ENCODE results near the gene GPR32. TPM values are rescaled to one million over a fixed set of nuclear protein-coding genes. Genes with fewer than 3 reads are reported as not detected.

GPR32 gene
- total and polyA plus RNA-seq, 10 of the 15 experiments (the other 5 are each of a cell fraction or from before 2014, with no cell fraction given) = not detected

DNA sequence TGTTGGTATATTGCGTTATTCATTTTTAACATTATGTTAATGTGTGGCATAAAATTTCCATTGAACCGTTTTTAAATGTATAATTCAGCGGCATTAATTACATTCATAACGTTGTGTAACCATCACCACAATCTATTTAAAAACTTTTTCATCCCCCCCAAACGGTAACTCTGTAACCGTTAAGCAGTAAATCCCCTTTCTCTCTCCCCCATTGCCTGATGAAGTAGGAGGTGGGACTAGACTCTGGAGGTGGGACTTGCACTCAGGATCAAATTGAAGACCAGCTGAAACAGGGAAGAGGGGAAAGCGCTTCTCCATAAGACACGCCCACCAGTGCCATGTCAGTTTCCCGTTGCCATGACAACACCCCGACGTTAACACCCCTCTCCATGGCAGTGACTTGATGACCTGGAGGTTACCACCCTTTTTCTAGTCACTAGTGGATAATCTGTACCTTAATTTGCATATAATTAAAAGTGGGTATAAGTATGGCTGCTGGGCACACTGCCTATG, 30.3 kb upstream of the GPR32 start:
- no peak for ATAC-seq
- Histone ChIP-seq H3K9me3 (replicated peaks; ENCODE audit: control insufficient read depth, insufficient read depth, low read length) (no peaks in the 10 kb centered on the region), H3K4me3 (no peak overlapping the region), H3K79me2 (ENCODE audit: control insufficient read depth, insufficient read depth, low read length) (no peaks in the 10 kb centered on the region), H3K27ac (ENCODE audit: control insufficient read depth, insufficient read depth) (no peak overlapping the region), H3K36me3 (ENCODE audit: control insufficient read depth in 2 of 2, insufficient read depth in 2 of 2, low read length in 1 of 2) (no peaks in the 10 kb centered on the region), H3K4me1 (ENCODE audit: control insufficient read depth, insufficient read depth, low read length) (no peaks in the 10 kb centered on the region), H2AFZ (ENCODE audit: control insufficient read depth, low read depth, low read length) (no peak overlapping the region), H3K27me3 (replicated peaks in 1 of 2; ENCODE audit: control insufficient read depth in 2 of 2, insufficient read depth in 2 of 2, low read length in 1 of 2) (no peaks in the 10 kb centered on the region; a peak in 1 of 4 replicates), H3K4me2 (ENCODE audit: control insufficient read depth, insufficient read depth) (no peak overlapping the region), H3K9ac (ENCODE audit: control insufficient read depth, insufficient read depth, low read length) (no peak overlapping the region), H4K20me1 (ENCODE audit: control insufficient read depth, insufficient read depth) (no peaks in the 10 kb centered on the region)
- ChIA-PET CTCF (no interaction called here), POLR2A (no interaction called here), SMC1A (ENCODE audit: uncharacterized antibody, unreplicated experiment) (no interaction called here), RAD21 (ENCODE audit: unreplicated experiment) (no interaction called here)
- in situ Hi-C loops (cut with MboI) (no loop called here), intact Hi-C loops (cut with micrococcal nuclease; ENCODE audit: unreplicated experiment) (no loop called here)
- no peak for TF ChIP-seq BRCA1 (IDR thresholded peaks at IDR 0.05; ENCODE audit: low read depth, low read length)
- TF ChIP-seq SREBF2 (IDR thresholded peaks at IDR 0.05; ENCODE audit: low read length) = no peak
- no peak for TF ChIP-seq CREM (IDR thresholded peaks at IDR 0.05; ENCODE audit: low read depth)
- no peak for TF ChIP-seq CBX5 (IDR thresholded peaks at IDR 0.05; ENCODE audit: low read depth)
- TF ChIP-seq RFX5 (IDR thresholded peaks at IDR 0.05; ENCODE audit: low read depth, low read length) = no peak
- TF ChIP-seq POLR2AphosphoS2 (IDR thresholded peaks at IDR 0.05; ENCODE audit: low read depth, low read length) = no peak
- TF ChIP-seq SREBF1 (IDR thresholded peaks at IDR 0.05; ENCODE audit: low read length) = no peak
- FAIRE-seq = no peak
- BruUV-seq (replicated peaks) = no TSS peak
- WGBS (ENCODE audit: insufficient coverage, insufficient replicate concordance, low lambda C conversion rate, missing lambda C conversion rate) = 28% methylated on average over 11 of the region's 11 CpGs
- no peak for DNase-seq (ENCODE audit: low read depth, low spot score)

DNA sequence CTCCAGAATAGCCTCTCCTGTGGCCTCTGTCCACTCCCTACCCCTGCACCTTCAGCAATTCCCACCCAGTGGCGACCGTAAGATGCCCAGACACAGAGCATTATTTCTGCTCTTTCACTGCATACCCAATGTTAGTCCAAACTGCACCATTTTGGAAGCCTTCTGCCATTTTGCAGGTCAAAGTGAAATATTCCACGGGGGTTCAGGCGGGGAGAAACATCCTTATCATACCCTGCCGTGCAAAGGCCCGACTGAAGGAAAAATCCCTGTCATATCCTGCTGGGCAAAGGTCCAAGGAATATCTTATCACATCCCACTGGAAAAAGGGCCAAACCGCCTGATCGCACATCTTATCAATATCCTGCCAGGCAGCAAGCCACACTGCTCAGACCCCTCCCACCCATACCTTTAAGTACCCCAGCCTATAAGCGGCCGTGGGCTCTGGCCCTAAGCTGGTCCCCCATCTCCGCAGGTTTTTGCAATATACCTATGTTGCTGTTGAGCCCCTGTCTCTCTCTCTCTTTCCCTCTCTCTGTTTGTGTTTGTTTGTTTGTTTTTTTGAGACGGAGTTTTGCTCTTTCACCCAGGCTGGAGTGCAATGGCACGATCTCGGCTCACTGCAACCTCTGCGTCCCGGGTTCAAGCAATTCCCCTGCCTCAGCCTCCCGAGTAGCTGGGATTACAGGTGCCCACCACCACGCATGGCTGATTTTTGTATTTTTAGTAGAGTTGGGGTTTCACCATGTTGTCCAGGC, 28.9 kb upstream of the GPR32 start:
- SMC1A ChIA-PET (ENCODE audit: uncharacterized antibody, unreplicated experiment) = no interaction called here
- BruUV-seq (replicated peaks) = no TSS peak
- POLR2A ChIA-PET = no interaction called here
- Histone ChIP-seq H3K36me3 (ENCODE audit: control insufficient read depth in 2 of 2, insufficient read depth in 2 of 2, low read length in 1 of 2) (no peaks in the 10 kb centered on the region), H3K4me1 (ENCODE audit: control insufficient read depth, insufficient read depth, low read length) (no peaks in the 10 kb centered on the region), H3K27me3 (replicated peaks in 1 of 2; ENCODE audit: control insufficient read depth in 2 of 2, insufficient read depth in 2 of 2, low read length in 1 of 2) (no peaks in the 10 kb centered on the region), H3K27ac (ENCODE audit: control insufficient read depth, insufficient read depth) (no peak overlapping the region), H3K9me3 (replicated peaks; ENCODE audit: control insufficient read depth, insufficient read depth, low read length) (no peaks in the 10 kb centered on the region), H3K4me2 (ENCODE audit: control insufficient read depth, insufficient read depth) (no peak overlapping the region), H3K9ac (ENCODE audit: control insufficient read depth, insufficient read depth, low read length) (no peak overlapping the region), H4K20me1 (ENCODE audit: control insufficient read depth, insufficient read depth) (no peaks in the 10 kb centered on the region), H3K79me2 (ENCODE audit: control insufficient read depth, insufficient read depth, low read length) (no peaks in the 10 kb centered on the region), H2AFZ (ENCODE audit: control insufficient read depth, low read depth, low read length) (no peak overlapping the region), H3K4me3 (no peak overlapping the region)
- FAIRE-seq (no peak), ATAC-seq (no peak), DNase-seq (ENCODE audit: low read depth, low spot score) (no peak)
- CTCF ChIA-PET = interaction anchor here (0.8 kb wide), 1 partner anchor 181 kb away, joined by 3 read pairs; no protein-coding TSS in a partner anchor
- in situ Hi-C loops (cut with MboI) (no loop called here), intact Hi-C loops (cut with micrococcal nuclease; ENCODE audit: unreplicated experiment) (no loop called here)
- 45% methylated on average over 18 of the region's 18 CpGs for WGBS (ENCODE audit: insufficient coverage, insufficient replicate concordance, low lambda C conversion rate, missing lambda C conversion rate)
- RAD21 ChIA-PET (ENCODE audit: unreplicated experiment) = no interaction called here
- TF ChIP-seq IKZF2 (IDR thresholded peaks at IDR 0.05) (no peak), EGR1 (IDR thresholded peaks at IDR 0.05; ENCODE audit: borderline replicate concordance in 1 of 2, low read depth in 2 of 2, low read length in 2 of 2) (no peak), TCF12 (IDR thresholded peaks at IDR 0.05; ENCODE audit: low read depth, low read length) (no peak), RBBP5 (conservative IDR thresholded peaks at IDR 0.05) (no peak), SP1 (IDR thresholded peaks at IDR 0.05; ENCODE audit: low read depth, low read length) (no peak), JUNB (IDR thresholded peaks at IDR 0.05) (no peak), CBX5 (IDR thresholded peaks at IDR 0.05; ENCODE audit: low read depth) (no peak), BHLHE40 (IDR thresholded peaks at IDR 0.05; ENCODE audit: borderline replicate concordance in 1 of 2, low read depth in 2 of 2, low read length in 1 of 2) (no peak), SUZ12 (IDR thresholded peaks at IDR 0.05; ENCODE audit: unreplicated experiment) (no peak), NR2F1 (conservative IDR thresholded peaks at IDR 0.05) (no peak)
- TF ChIP-seq, protein P1, sequence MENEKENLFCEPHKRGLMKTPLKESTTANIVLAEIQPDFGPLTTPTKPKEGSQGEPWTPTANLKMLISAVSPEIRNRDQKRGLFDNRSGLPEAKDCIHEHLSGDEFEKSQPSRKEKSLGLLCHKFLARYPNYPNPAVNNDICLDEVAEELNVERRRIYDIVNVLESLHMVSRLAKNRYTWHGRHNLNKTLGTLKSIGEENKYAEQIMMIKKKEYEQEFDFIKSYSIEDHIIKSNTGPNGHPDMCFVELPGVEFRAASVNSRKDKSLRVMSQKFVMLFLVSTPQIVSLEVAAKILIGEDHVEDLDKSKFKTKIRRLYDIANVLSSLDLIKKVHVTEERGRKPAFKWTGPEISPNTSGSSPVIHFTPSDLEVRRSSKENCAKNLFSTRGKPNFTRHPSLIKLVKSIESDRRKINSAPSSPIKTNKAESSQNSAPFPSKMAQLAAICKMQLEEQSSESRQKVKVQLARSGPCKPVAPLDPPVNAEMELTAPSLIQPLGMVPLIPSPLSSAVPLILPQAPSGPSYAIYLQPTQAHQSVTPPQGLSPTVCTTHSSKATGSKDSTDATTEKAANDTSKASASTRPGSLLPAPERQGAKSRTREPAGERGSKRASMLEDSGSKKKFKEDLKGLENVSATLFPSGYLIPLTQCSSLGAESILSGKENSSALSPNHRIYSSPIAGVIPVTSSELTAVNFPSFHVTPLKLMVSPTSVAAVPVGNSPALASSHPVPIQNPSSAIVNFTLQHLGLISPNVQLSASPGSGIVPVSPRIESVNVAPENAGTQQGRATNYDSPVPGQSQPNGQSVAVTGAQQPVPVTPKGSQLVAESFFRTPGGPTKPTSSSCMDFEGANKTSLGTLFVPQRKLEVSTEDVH (IDR thresholded peaks at IDR 0.05; ENCODE audit: low read depth, partially characterized antibody) = no peak

Data from GM12878 (cell line).